HG03045 (cell line): ENCODE measurements around the gene DLL3.

ENCODE experiments used
- ATAC-seq: cut with Tn5 transposase; IDR thresholded peaks from one replicate; pipeline ENCODE4 v1.9.1; 2021; ENCODE audit warnings: mild to moderate bottlenecking, moderate library complexity; ENCODE audit not compliant: unreplicated experiment

DLL3 gene

GRCh38 chr19:39481229-39481545 is 17.6 kb upstream of the DLL3 start:
- ATAC-seq: no peak

- no peak for ATAC-seq
Measured at GRCh38 chr19:39481676-39482075, 17.1 kb upstream of the DLL3 start.

GRCh38 chr19:39483141-39483540 is 15.6 kb upstream of the DLL3 start:
- ATAC-seq: no peak

- no peak for ATAC-seq
Measured at GRCh38 chr19:39489756-39490155, 9.0 kb upstream of the DLL3 start.

- ATAC-seq: no peak
Measured at GRCh38 chr19:39492225-39492624, 6.5 kb upstream of the DLL3 start.

GRCh38 chr19:39492788-39493187 is 6.0 kb upstream of the DLL3 start:
- ATAC-seq: no peak

GRCh38 chr19:39494661-39495060 is 4.1 kb upstream of the DLL3 start:
- no peak for ATAC-seq

- no peak for ATAC-seq
Measured at GRCh38 chr19:39496063-39496462, 2.7 kb upstream of the DLL3 start.

- no peak for ATAC-seq
Measured at GRCh38 chr19:39497701-39497995, 1.1 kb upstream of the DLL3 start.

- no peak for ATAC-seq
Measured at GRCh38 chr19:39497996-39498797, 550 bp upstream of the DLL3 start.

GRCh38 chr19:39499932-39500331 is 1.2 kb downstream of the DLL3 start:
- ATAC-seq: no peak

GRCh38 chr19:39500543-39500942 is 1.8 kb downstream of the DLL3 start:
- ATAC-seq: no peak

- ATAC-seq: no peak
Measured at GRCh38 chr19:39501340-39501739, 2.6 kb downstream of the DLL3 start.

- no peak for ATAC-seq
Measured at GRCh38 chr19:39502640-39503417, 4.1 kb downstream of the DLL3 start.

- no peak for ATAC-seq
Measured at GRCh38 chr19:39506598-39506943, 7.8 kb downstream of the DLL3 start.

- ATAC-seq: no peak
Measured at GRCh38 chr19:39506944-39507714, 8.4 kb downstream of the DLL3 start.

- ATAC-seq: no peak
Measured at GRCh38 chr19:39507715-39508364, 9.1 kb downstream of the DLL3 start.

- ATAC-seq: no peak
Measured at GRCh38 chr19:39508629-39509028, 9.9 kb downstream of the DLL3 start.

GRCh38 chr19:39509233-39509632 is 10.5 kb downstream of the DLL3 start:
- ATAC-seq: no peak

GRCh38 chr19:39512988-39513387 is 14.2 kb downstream of the DLL3 start:
- no peak for ATAC-seq

- ATAC-seq: no peak
Measured at GRCh38 chr19:39514840-39515550, 16.2 kb downstream of the DLL3 start, which contains the start of gene SELENOV. TSS of gene SELENOV (plus strand) at chr19:39515139. CDS start at chr19:39515213, 74 bp downstream.
